IMR-90 (cell line): ENCODE measurements around the gene PCDHGB1. TPM values are rescaled to one million over a fixed set of nuclear protein-coding genes. Genes with fewer than 3 reads are reported as not detected.
"Not testable (repeated sequence)": the region's sequence is repeated elsewhere in the genome, so short reads cannot be mapped to it uniquely, and the experiment has no call there.

ENCODE experiments used
- ATAC-seq: fragments of 200-7000 bp; cut with Tn5 transposase; 2 replicates; pipeline ENCODE4 v1.9.1; 2020; ENCODE audit warnings: low read depth, mild to moderate bottlenecking, moderate library complexity
- BruUV-seq: library from RNA; stranded (reverse); fragments of 400-500 nt; replicated peaks from 2 replicates; lab custom pipeline; 2021; lab: Mats Ljungman, UMichigan
- CTCF ChIA-PET: fragments of 300-600 bp; formaldehyde crosslinking; extraction: SDS; loops from one replicate; lab custom pipeline; 2021; ENCODE audit warnings: antibody characterized with exemption; lab: Yijun Ruan, JAX
- POLR2A ChIA-PET: fragments of 300-600 bp; sonication (Branson Sonifier 250); formaldehyde crosslinking; loops from one replicate; lab custom pipeline; 2022; ENCODE audit warnings: antibody characterized with exemption; ENCODE audit not compliant: unreplicated experiment; lab: Charles Lee
- DNase-seq: peaks from one replicate; pipeline ENCODE4 v3.0.0; 2013
- H2AFZ ChIP-seq: replicated peaks from 2 replicates; pipeline ENCODE3; 2013; ENCODE audit warnings: low read length, mild to moderate bottlenecking; ENCODE audit not compliant: poor library complexity
- H2AK5ac ChIP-seq: 2 replicates; pipeline ENCODE4 v1.6.1; 2013; ENCODE audit warnings: low read depth, low read length, inconsistent platforms
- H2AK9ac ChIP-seq: replicated peaks from 2 replicates; pipeline ENCODE3; 2013; ENCODE audit warnings: mild to moderate bottlenecking, low read depth, low read length, moderate library complexity; ENCODE audit not compliant: poor library complexity
- H2BK120ac ChIP-seq: 2 replicates; pipeline ENCODE4 v1.6.1; 2013; ENCODE audit warnings: low read depth, low read length, inconsistent platforms
- H2BK15ac ChIP-seq: 3 replicates; pipeline ENCODE4 v1.6.1; 2013; ENCODE audit warnings: low read depth, low read length, inconsistent platforms
- H2BK20ac ChIP-seq: 2 replicates; pipeline ENCODE4 v1.6.1; 2013; ENCODE audit warnings: low read depth, mild to moderate bottlenecking, inconsistent platforms, low read length, moderate library complexity
- H2BK5ac ChIP-seq: 2 replicates; pipeline ENCODE4 v1.6.1; 2013; ENCODE audit warnings: mild to moderate bottlenecking, low read depth, low read length, inconsistent platforms; ENCODE audit not compliant: poor library complexity, severe bottlenecking
- H3K14ac ChIP-seq: replicated peaks from 2 replicates; pipeline ENCODE4 v1.6.1; 2013; ENCODE audit warnings: low read depth, low read length, inconsistent platforms
- H3K18ac ChIP-seq: 2 replicates; pipeline ENCODE4 v1.6.1; 2013; ENCODE audit warnings: low read depth, low read length, control low read depth
- H3K23ac ChIP-seq: 2 replicates; pipeline ENCODE4 v1.6.1; 2013; ENCODE audit warnings: low read depth, low read length, inconsistent platforms
- H3K27ac ChIP-seq: 2 replicates; pipeline ENCODE4 v1.5.1; 2013; ENCODE audit warnings: mild to moderate bottlenecking, control low read depth, low read length; ENCODE audit not compliant: insufficient read depth
- H3K27me3 ChIP-seq: 2 replicates; pipeline ENCODE4 v1.6.1; 2013; ENCODE audit warnings: low read length; ENCODE audit not compliant: control insufficient read depth, insufficient read depth
- H3K36me3 ChIP-seq: 2 replicates; pipeline ENCODE4 v1.6.1; 2013; ENCODE audit warnings: low read length, mixed read lengths; ENCODE audit not compliant: control insufficient read depth, insufficient read depth
- H3K4ac ChIP-seq: 2 replicates; pipeline ENCODE4 v1.6.1; 2013; ENCODE audit warnings: low read depth, low read length, inconsistent platforms
- H3K4me1 ChIP-seq: 2 replicates; pipeline ENCODE4 v1.6.1; 2013; ENCODE audit warnings: low read length, mixed read lengths; ENCODE audit not compliant: control insufficient read depth, insufficient read depth
- H3K4me2 ChIP-seq: 2 replicates; pipeline ENCODE4 v1.6.1; 2013; ENCODE audit warnings: low read depth, mild to moderate bottlenecking, control low read depth, low read length, moderate library complexity
- H3K4me3 ChIP-seq: 2 replicates; pipeline ENCODE4 v1.5.1; 2013; ENCODE audit warnings: low read depth, mild to moderate bottlenecking, control low read depth, low read length, moderate library complexity; ENCODE audit not compliant: insufficient read depth
- H3K56ac ChIP-seq: 2 replicates; pipeline ENCODE4 v1.6.1; 2013; ENCODE audit warnings: low read length, inconsistent platforms; ENCODE audit not compliant: insufficient read depth; ENCODE audit errors: extremely low read depth
- H3K79me1 ChIP-seq, 2 experiments: 2 replicates each; pipeline ENCODE4 v1.6.1; 2013; ENCODE audit warnings: low read length in 2 of 2, inconsistent platforms in 1 of 2, low read depth in 1 of 2
- H3K9ac ChIP-seq: 2 replicates; pipeline ENCODE4 v1.6.1; 2013; ENCODE audit warnings: low read depth, low read length, control low read depth
- H3K9me1 ChIP-seq: 2 replicates; pipeline ENCODE4 v1.6.1; 2013; ENCODE audit warnings: low read length, inconsistent platforms; ENCODE audit not compliant: insufficient read depth
- H3K9me3 ChIP-seq: 2 replicates; pipeline ENCODE4 v1.6.1; 2013; ENCODE audit warnings: low read length; ENCODE audit not compliant: control insufficient read depth, insufficient read depth
- H4K20me1 ChIP-seq: 2 replicates; pipeline ENCODE4 v1.6.1; 2013; ENCODE audit warnings: low read length, inconsistent platforms; ENCODE audit not compliant: insufficient read depth
- H4K5ac ChIP-seq: 2 replicates; pipeline ENCODE4 v1.6.1; 2013; ENCODE audit warnings: mild to moderate bottlenecking, low read depth, low read length, control low read depth
- H4K8ac ChIP-seq, 2 experiments: 2 replicates each; pipeline ENCODE4 v1.6.1; 2013; ENCODE audit warnings: low read depth in 2 of 2, low read length in 2 of 2, control low read depth in 1 of 2, inconsistent platforms in 1 of 2
- H4K91ac ChIP-seq: 2 replicates; pipeline ENCODE4 v1.6.1; 2013; ENCODE audit warnings: low read depth, low read length, inconsistent platforms; ENCODE audit not compliant: insufficient read depth
- whole genome bisulfite sequencing, 2 experiments: methylation state at CpG; one replicate each; pipeline versions ENCODE4 v1.1.5 to v1.1.7; 2013; ENCODE audit warnings: missing lambda C conversion rate in 2 of 2; ENCODE audit not compliant: insufficient read length in 1 of 2; ENCODE audit errors: extremely low coverage in 2 of 2; 5-methylcytosine and 5-hydroxymethylcytosine counted together
- dilution Hi-C: fragments of 300-500 bp; cut with HindIII; formaldehyde crosslinking; loops from one replicate; pipeline ENCODE4 v1.14.3; 2018; ENCODE audit warnings: low sequenced_read_pairs; ENCODE audit not compliant: unreplicated experiment
- in situ Hi-C: fragments of 300-500 bp; cut with MboI; formaldehyde crosslinking; loops from 3 replicates; pipeline ENCODE4 v1.14.3; 2019; ENCODE audit warnings: low sequenced_read_pairs, inconsistent platforms, mixed read lengths
- intact Hi-C: fragments of 100-400 bp; cut with micrococcal nuclease; formaldehyde crosslinking; loops from 2 replicates; pipeline ENCODE4 v1.10.0; 2022
- polyA plus RNA-seq, 3 experiments: library from polyadenylated mRNA; depleted of rRNA; stranded (reverse); fragments of >200 nt; gene quantifications; 2 replicates each; pipeline ENCODE4 v1.2.3, GENCODE V29; 2012; ENCODE audit warnings: low replicate concordance in 1 of 3
- total RNA-seq: library from RNA; depleted of rRNA; stranded (reverse); fragments of >200 nt; gene quantifications from 2 replicates; pipeline ENCODE4 v1.2.3, GENCODE V29; 2012

The PCDHGB1 gene
- total and polyA plus RNA-seq, 2 of the 4 experiments (the other 2 are of a cell fraction): 1.9 to 3.6 TPM

- H2BK120ac ChIP-seq, H4K5ac ChIP-seq, H2BK5ac ChIP-seq, CTCF ChIA-PET, H3K79me1 ChIP-seq, H2BK20ac ChIP-seq, H2AK9ac ChIP-seq, H3K4me1 ChIP-seq, H3K9ac ChIP-seq, H4K91ac ChIP-seq, H3K9me1 ChIP-seq, in situ Hi-C loops, BruUV-seq, H2AFZ ChIP-seq, DNase-seq, H3K27ac ChIP-seq, H3K36me3 ChIP-seq, H3K56ac ChIP-seq, POLR2A ChIA-PET, ATAC-seq, H3K18ac ChIP-seq, intact Hi-C loops, H3K4me3 ChIP-seq, H3K14ac ChIP-seq, H4K8ac ChIP-seq, H2AK5ac ChIP-seq, H4K20me1 ChIP-seq, H3K4ac ChIP-seq, dilution Hi-C loops, H2BK15ac ChIP-seq, H3K27me3 ChIP-seq, H3K4me2 ChIP-seq, H3K23ac ChIP-seq: not testable (repeated sequence)
- WGBS, 2 experiments: 31% methylated on average over 10 of the region's 39 CpGs; no CpG with 5 or more reads in 1 of the 2 experiments
- peaks cover 31% of the 10 kb centered on the region for H3K9me3 ChIP-seq
Observed at GRCh38 chr5:141332571-141332970, 17.3 kb upstream of the PCDHGB1 start.
